Mesenchymal stem cell (in vitro differentiated cells and primary cell): ENCODE measurements around the gene MRPL27.

Experiments
- DNase-seq: peaks from one replicate; pipeline ENCODE4 v3.0.0-alpha.2; 2013
- H2AFZ ChIP-seq: one replicate; pipeline ENCODE4 v1.6.1; 2013; ENCODE audit warnings: low read depth, mild to moderate bottlenecking, control low read depth, inconsistent platforms, low read length, moderate library complexity
- H2AK5ac ChIP-seq: 2 replicates; pipeline ENCODE4 v1.6.1; 2013; ENCODE audit warnings: low read length, moderate library complexity, mild to moderate bottlenecking, inconsistent platforms; ENCODE audit not compliant: severe bottlenecking
- H2BK120ac ChIP-seq: one replicate; pipeline ENCODE4 v1.6.1; 2013; ENCODE audit warnings: low read depth, mild to moderate bottlenecking, inconsistent platforms, low read length, moderate library complexity
- H2BK12ac ChIP-seq, 2 experiments: one replicate each; pipeline ENCODE4 v1.6.1; 2013; ENCODE audit warnings: inconsistent platforms in 2 of 2, low read length in 2 of 2, mild to moderate bottlenecking in 2 of 2, moderate library complexity in 2 of 2, control low read depth in 1 of 2
- H2BK15ac ChIP-seq: one replicate; pipeline ENCODE4 v1.6.1; 2013; ENCODE audit warnings: mild to moderate bottlenecking, low read depth, inconsistent platforms; ENCODE audit not compliant: poor library complexity, severe bottlenecking
- H2BK5ac ChIP-seq: 2 replicates; pipeline ENCODE4 v1.6.1; 2013; ENCODE audit warnings: low read depth, mild to moderate bottlenecking, low read length, control low read depth, inconsistent platforms; ENCODE audit not compliant: poor library complexity, severe bottlenecking
- H3K14ac ChIP-seq, 2 experiments: one replicate each; pipeline ENCODE4 v1.6.1; 2013; ENCODE audit warnings: inconsistent platforms in 2 of 2, low read length in 2 of 2, control low read depth in 1 of 2, mild to moderate bottlenecking in 1 of 2, moderate library complexity in 1 of 2
- H3K18ac ChIP-seq, 2 experiments: one replicate each; pipeline ENCODE4 v1.6.1; 2013; ENCODE audit warnings: inconsistent platforms in 2 of 2, low read length in 2 of 2, control low read depth in 1 of 2, low read depth in 1 of 2, mild to moderate bottlenecking in 1 of 2
- H3K23ac ChIP-seq, 2 experiments: one replicate each; pipeline ENCODE4 v1.6.1; 2013; ENCODE audit warnings: inconsistent platforms in 2 of 2, low read length in 2 of 2, mild to moderate bottlenecking in 2 of 2, moderate library complexity in 2 of 2, control low read depth in 1 of 2
- H3K27ac ChIP-seq: 2 replicates; pipeline ENCODE4 v1.5.1; 2013; ENCODE audit warnings: mild to moderate bottlenecking, moderate library complexity, low read length, control low read depth, inconsistent platforms; ENCODE audit not compliant: poor library complexity, severe bottlenecking
- H3K27me3 ChIP-seq, 2 experiments: 2 replicates each; pipeline versions ENCODE4 v1.6.1 to v1.7.0; 2013; ENCODE audit warnings: low read length in 2 of 2, mild to moderate bottlenecking in 2 of 2, moderate library complexity in 2 of 2, control low read depth in 1 of 2, inconsistent platforms in 1 of 2; ENCODE audit not compliant: control insufficient read depth in 1 of 2, insufficient read depth in 1 of 2
- H3K36me3 ChIP-seq, 2 experiments: 2 replicates each; pipeline versions ENCODE4 v1.6.1 to v1.7.0; 2013; ENCODE audit warnings: low read length in 2 of 2, control low read depth in 1 of 2, inconsistent platforms in 1 of 2, low read depth in 1 of 2, mild to moderate bottlenecking in 1 of 2; ENCODE audit not compliant: insufficient read depth in 2 of 2, control insufficient read depth in 1 of 2
- H3K4ac ChIP-seq, 2 experiments: one replicate each; pipeline ENCODE4 v1.6.1; 2013; ENCODE audit warnings: inconsistent platforms in 2 of 2, low read length in 2 of 2, mild to moderate bottlenecking in 2 of 2, moderate library complexity in 2 of 2, control low read depth in 1 of 2, low read depth in 1 of 2
- H3K4me1 ChIP-seq: 2 replicates; pipeline ENCODE4 v1.6.1; 2013; ENCODE audit warnings: low read depth, low read length, control low read depth; ENCODE audit not compliant: control insufficient read depth, insufficient read depth
- H3K4me2 ChIP-seq: 2 replicates; pipeline ENCODE4 v1.6.1; 2013; ENCODE audit warnings: low read length, mild to moderate bottlenecking, inconsistent platforms; ENCODE audit not compliant: poor library complexity, severe bottlenecking
- H3K4me3 ChIP-seq, 2 experiments: 2 replicates each; pipeline versions ENCODE4 v1.5.1 to v1.7.0; 2013; ENCODE audit warnings: low read length in 2 of 2, mild to moderate bottlenecking in 2 of 2, control low read depth in 1 of 2, low read depth in 1 of 2; ENCODE audit not compliant: insufficient read depth in 1 of 2
- H3K79me1 ChIP-seq: replicated peaks from 2 replicates; pipeline ENCODE4 v1.6.1; 2013; ENCODE audit warnings: mild to moderate bottlenecking, control low read depth, low read length, inconsistent platforms; ENCODE audit not compliant: poor library complexity, severe bottlenecking
- H3K9ac ChIP-seq: 2 replicates; pipeline ENCODE4 v1.7.0; 2013; ENCODE audit warnings: mild to moderate bottlenecking, low read length, moderate library complexity
- H3K9me3 ChIP-seq: 2 replicates; pipeline ENCODE4 v1.7.0; 2013; ENCODE audit warnings: mild to moderate bottlenecking, low read length; ENCODE audit not compliant: control insufficient read depth
- H4K8ac ChIP-seq: one replicate; pipeline ENCODE4 v1.6.1; 2013; ENCODE audit warnings: inconsistent platforms, mild to moderate bottlenecking, low read length, moderate library complexity
- H4K91ac ChIP-seq: one replicate; pipeline ENCODE4 v1.6.1; 2013; ENCODE audit warnings: mild to moderate bottlenecking, low read length, inconsistent platforms
- WGBS: methylation state at CpG from one replicate; pipeline ENCODE4 v1.1.7; 2013; ENCODE audit warnings: mixed read lengths; 5-methylcytosine and 5-hydroxymethylcytosine counted together

MRPL27 gene

GRCh38 chr17:50358177-50358576 is 14.8 kb downstream of the MRPL27 start:
- Histone ChIP-seq H2AFZ (no peak overlapping the region), H3K27ac (no peak overlapping the region), H3K79me1 (peaks cover 35% of the 10 kb centered on the region), H3K9ac (no peak overlapping the region), H3K4me3 (no peak overlapping the region), H2BK120ac (no peak overlapping the region), H3K4me1 (peaks cover 13% of the 10 kb centered on the region), H3K36me3 (peaks cover 75 to 80% of the 10 kb centered on the region in 2 experiments), H3K4me2 (no peak overlapping the region), H3K4ac (no peak overlapping the region), H2BK12ac (no peak overlapping the region), H3K9me3 (no peaks in the 10 kb centered on the region), H3K23ac (no peak overlapping the region), H2AK5ac (no peak overlapping the region), H3K18ac (no peak overlapping the region), H4K8ac (no peak overlapping the region), H2BK5ac (no peak overlapping the region), H2BK15ac (no peak overlapping the region), H3K27me3 (no peaks in the 10 kb centered on the region), H3K14ac (no peak overlapping the region), H4K91ac (no peak overlapping the region)
- no peak for DNase-seq
- WGBS: 97% methylated on average over 17 of the region's 17 CpGs

- H3K27ac ChIP-seq: no peak overlapping the region
- peaks cover 86 to 91% of the 10 kb centered on the region in 2 experiments for H3K36me3 ChIP-seq
- no peak overlapping the region for H2BK120ac ChIP-seq
- H3K14ac ChIP-seq: no peak overlapping the region
- H4K8ac ChIP-seq: no peak overlapping the region
- H3K23ac ChIP-seq: no peak overlapping the region
- no peak overlapping the region for H2AFZ ChIP-seq
- H3K4me1 ChIP-seq: peaks cover 6% of the 10 kb centered on the region
- H3K4ac ChIP-seq: no peak overlapping the region
- no peak overlapping the region for H2BK5ac ChIP-seq
- no peak overlapping the region for H3K4me3 ChIP-seq
- peaks cover 44% of the 10 kb centered on the region for H3K79me1 ChIP-seq
- no peak overlapping the region for H2BK15ac ChIP-seq
- H3K4me2 ChIP-seq: no peak overlapping the region
- no peak overlapping the region for H2BK12ac ChIP-seq
- H3K9ac ChIP-seq: no peak overlapping the region
- DNase-seq: no peak
- no peak overlapping the region for H3K18ac ChIP-seq
- no peak overlapping the region for H4K91ac ChIP-seq
- no peaks in the 10 kb centered on the region for H3K27me3 ChIP-seq
- 97% methylated on average over 9 of the region's 12 CpGs for WGBS
- no peaks in the 10 kb centered on the region for H3K9me3 ChIP-seq
- H2AK5ac ChIP-seq: no peak overlapping the region
Measured at GRCh38 chr17:50356892-50357510, 16.0 kb downstream of the MRPL27 start.

- Histone ChIP-seq H3K18ac (no peak overlapping the region), H2BK15ac (no peak overlapping the region), H3K4me3 (no peak overlapping the region), H3K27me3 (no peaks in the 10 kb centered on the region), H3K27ac (no peak overlapping the region), H2BK12ac (no peak overlapping the region), H2AK5ac (no peak overlapping the region), H3K4me1 (peaks cover 6% of the 10 kb centered on the region), H3K36me3 (peaks cover 85 to 90% of the 10 kb centered on the region in 2 experiments), H4K8ac (no peak overlapping the region), H2AFZ (no peak overlapping the region), H3K4ac (no peak overlapping the region), H4K91ac (no peak overlapping the region), H3K14ac (no peak overlapping the region), H3K23ac (no peak overlapping the region), H3K9me3 (no peaks in the 10 kb centered on the region), H2BK120ac (no peak overlapping the region), H3K79me1 (peaks cover 49% of the 10 kb centered on the region), H2BK5ac (no peak overlapping the region), H3K4me2 (no peak overlapping the region), H3K9ac (no peak overlapping the region)
- no peak for DNase-seq
- WGBS: 96% methylated on average over 12 of the region's 12 CpGs
Measured at GRCh38 chr17:50356418-50356817, 16.6 kb downstream of the MRPL27 start.

- no peak overlapping the region for H2BK5ac ChIP-seq
- H4K8ac ChIP-seq: no peak overlapping the region
- no peak overlapping the region for H3K14ac ChIP-seq
- WGBS: 98% methylated on average over 20 of the region's 20 CpGs
- H3K23ac ChIP-seq: no peak overlapping the region
- H2BK12ac ChIP-seq: no peak overlapping the region
- H3K9ac ChIP-seq: no peak overlapping the region
- H3K27ac ChIP-seq: no peak overlapping the region
- no peaks in the 10 kb centered on the region for H3K27me3 ChIP-seq
- H3K4me2 ChIP-seq: no peak overlapping the region
- H2BK120ac ChIP-seq: no peak overlapping the region
- H3K79me1 ChIP-seq: peaks cover 52% of the 10 kb centered on the region
- H3K4me3 ChIP-seq: no peak overlapping the region
- H4K91ac ChIP-seq: no peak overlapping the region
- H2AK5ac ChIP-seq: no peak overlapping the region
- H3K36me3 ChIP-seq: peaks cover 79 to 89% of the 10 kb centered on the region in 2 experiments
- peaks cover 6% of the 10 kb centered on the region for H3K4me1 ChIP-seq
- H2BK15ac ChIP-seq: no peak overlapping the region
- H3K9me3 ChIP-seq: no peaks in the 10 kb centered on the region
- H3K18ac ChIP-seq: no peak overlapping the region
- no peak overlapping the region for H2AFZ ChIP-seq
- H3K4ac ChIP-seq: no peak overlapping the region
- no peak for DNase-seq
Measured at GRCh38 chr17:50355701-50356341, 17.2 kb downstream of the MRPL27 start.
